Measurements from ENCODE around the gene CHST7.

- TF ChIP-seq, protein P1, sequence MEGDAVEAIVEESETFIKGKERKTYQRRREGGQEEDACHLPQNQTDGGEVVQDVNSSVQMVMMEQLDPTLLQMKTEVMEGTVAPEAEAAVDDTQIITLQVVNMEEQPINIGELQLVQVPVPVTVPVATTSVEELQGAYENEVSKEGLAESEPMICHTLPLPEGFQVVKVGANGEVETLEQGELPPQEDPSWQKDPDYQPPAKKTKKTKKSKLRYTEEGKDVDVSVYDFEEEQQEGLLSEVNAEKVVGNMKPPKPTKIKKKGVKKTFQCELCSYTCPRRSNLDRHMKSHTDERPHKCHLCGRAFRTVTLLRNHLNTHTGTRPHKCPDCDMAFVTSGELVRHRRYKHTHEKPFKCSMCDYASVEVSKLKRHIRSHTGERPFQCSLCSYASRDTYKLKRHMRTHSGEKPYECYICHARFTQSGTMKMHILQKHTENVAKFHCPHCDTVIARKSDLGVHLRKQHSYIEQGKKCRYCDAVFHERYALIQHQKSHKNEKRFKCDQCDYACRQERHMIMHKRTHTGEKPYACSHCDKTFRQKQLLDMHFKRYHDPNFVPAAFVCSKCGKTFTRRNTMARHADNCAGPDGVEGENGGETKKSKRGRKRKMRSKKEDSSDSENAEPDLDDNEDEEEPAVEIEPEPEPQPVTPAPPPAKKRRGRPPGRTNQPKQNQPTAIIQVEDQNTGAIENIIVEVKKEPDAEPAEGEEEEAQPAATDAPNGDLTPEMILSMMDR (IDR thresholded peaks at IDR 0.05; ENCODE audit: control extremely low read depth in 1 of 3, insufficient read depth in 1 of 3, low read depth in 1 of 3, low read length in 3 of 3), result no peak
- no peak for TF ChIP-seq KDM5A (IDR thresholded peaks at IDR 0.05; ENCODE audit: low read length)
- TF ChIP-seq YY1 (IDR thresholded peaks at IDR 0.05; ENCODE audit: low read depth, low read length), result no peak
- no peak for TF ChIP-seq JUND (IDR thresholded peaks at IDR 0.05; ENCODE audit: low read length)
- no peak for TF ChIP-seq HDAC2 (IDR thresholded peaks at IDR 0.05; ENCODE audit: borderline replicate concordance in 1 of 2, low read depth in 2 of 2, low read length in 2 of 2)
These were observed 1.9 kb upstream of the CHST7 start for GRCh38 chrX:46571423-46572339.

Data from H1 (cell line).